Hepatocyte (in vitro differentiated cells): ENCODE data around the gene ZNF598. TPM values are rescaled to one million over a fixed set of nuclear protein-coding genes. Genes with fewer than 3 reads are reported as not detected.

Experiments
- DNase-seq: peaks from one replicate; pipeline ENCODE4 v3.0.0-alpha.2; 2016; ENCODE audit warnings: low spot score
- H2AFZ ChIP-seq: fragments of 200-600 bp; sonication (generic); 2 replicates; pipeline ENCODE4 v1.6.0; 2016; ENCODE audit warnings: antibody characterized with exemption, mild to moderate bottlenecking
- H3K27ac ChIP-seq: fragments of 200-600 bp; sonication (generic); 2 replicates; pipeline ENCODE4 v1.5.1; 2016; ENCODE audit warnings: mild to moderate bottlenecking
- H3K27me3 ChIP-seq: fragments of 200-600 bp; sonication (generic); 2 replicates; pipeline ENCODE4 v1.6.1; 2016
- H3K36me3 ChIP-seq: fragments of 200-600 bp; sonication (generic); replicated peaks from 2 replicates; pipeline ENCODE4 v1.5.1; 2016; ENCODE audit warnings: low read depth; ENCODE audit not compliant: insufficient read depth
- H3K4me1 ChIP-seq: fragments of 200-600 bp; sonication (generic); 2 replicates; pipeline ENCODE4 v1.5.1; 2016; ENCODE audit warnings: mild to moderate bottlenecking, moderate library complexity; ENCODE audit not compliant: insufficient read depth
- H3K4me2 ChIP-seq: fragments of 200-600 bp; sonication (generic); 2 replicates; pipeline ENCODE4 v1.6.0; 2016
- H3K4me3 ChIP-seq: fragments of 200-600 bp; sonication (generic); 2 replicates; pipeline ENCODE4 v1.5.1; 2016; ENCODE audit warnings: mild to moderate bottlenecking
- H3K79me2 ChIP-seq: fragments of 200-600 bp; sonication (generic); 2 replicates; pipeline ENCODE4 v1.6.0; 2017; ENCODE audit warnings: mild to moderate bottlenecking
- H3K9me2 ChIP-seq: fragments of 200-600 bp; sonication (generic); replicated peaks from 2 replicates; pipeline ENCODE4 v1.6.0; 2017; ENCODE audit warnings: mild to moderate bottlenecking; ENCODE audit not compliant: insufficient read depth
- H3K9me3 ChIP-seq: fragments of 200-600 bp; sonication (generic); 2 replicates; pipeline ENCODE4 v1.5.1; 2016; ENCODE audit warnings: low read depth, mild to moderate bottlenecking
- H4K20me1 ChIP-seq: fragments of 200-600 bp; sonication (generic); 2 replicates; pipeline ENCODE4 v1.6.0; 2016; ENCODE audit warnings: mild to moderate bottlenecking; ENCODE audit not compliant: insufficient read depth, poor library complexity, severe bottlenecking
- CTCF ChIP-seq: fragments of 200-600 bp; sonication (generic); IDR thresholded peaks from 2 replicates; pipeline ENCODE4 v1.5.1; 2016; ENCODE audit warnings: antibody characterized with exemption, mild to moderate bottlenecking; ENCODE audit not compliant: poor library complexity
- EZH2 ChIP-seq: fragments of 200-600 bp; sonication (generic); IDR thresholded peaks from 2 replicates; pipeline ENCODE4 v1.6.1; 2016; ENCODE audit warnings: antibody characterized with exemption, mild to moderate bottlenecking, borderline replicate concordance
- EZH2phosphoT487 ChIP-seq: fragments of 200-600 bp; sonication (generic); IDR thresholded peaks from one replicate; pipeline ENCODE4 v1.6.1; 2018; ENCODE audit warnings: antibody characterized with exemption, mild to moderate bottlenecking, low read depth, moderate library complexity; ENCODE audit not compliant: unreplicated experiment, severe bottlenecking
- WGBS: methylation state at CpG from one replicate; pipeline ENCODE4 v1.1.6; 2016; ENCODE audit warnings: low lambda C conversion rate; ENCODE audit errors: missing lambda C conversion rate; 5-methylcytosine and 5-hydroxymethylcytosine counted together
- polyA plus RNA-seq: library from polyadenylated mRNA; unstranded; fragments of >200 nt; fragmentation: Nextera tagmentation; extraction: Ambion mirVana; gene quantifications from 2 replicates; pipeline ENCODE4 v1.2.1, GENCODE V29; 2016
- total RNA-seq: library from RNA; depleted of rRNA; stranded (reverse); fragments of >200 nt; gene quantifications from 2 replicates; pipeline ENCODE4 v1.2.3, GENCODE V29; 2014

ZNF598 gene
- total and polyA plus RNA-seq, 2 experiments from 2014 or later: 22.8 to 29.5 TPM

GRCh38 chr16:1982013-1982433 lies 27.6 kb downstream of the ZNF598 start:
- H2AFZ ChIP-seq: no peak overlapping the region
- peaks cover 3% of the 10 kb centered on the region for H4K20me1 ChIP-seq
- H3K27me3 ChIP-seq: peaks cover 39% of the 10 kb centered on the region
- peaks cover 29% of the 10 kb centered on the region for H3K4me1 ChIP-seq
- H3K36me3 ChIP-seq: no peaks in the 10 kb centered on the region
- TF ChIP-seq CTCF (no peak), EZH2phosphoT487 (no peak), EZH2 (no peak)
- H3K4me3 ChIP-seq: no peak overlapping the region
- WGBS: 75% methylated on average over 5 of the region's 5 CpGs
- H3K79me2 ChIP-seq: peaks cover 22% of the 10 kb centered on the region
- no peak for DNase-seq
- H3K9me2 ChIP-seq: no peaks in the 10 kb centered on the region
- H3K9me3 ChIP-seq: no peaks in the 10 kb centered on the region
- H3K4me2 ChIP-seq: no peak overlapping the region
- H3K27ac ChIP-seq: no peak overlapping the region

- TF ChIP-seq CTCF (no peak), EZH2phosphoT487 (no peak), EZH2 (no peak)
- H3K9me3 ChIP-seq: no peaks in the 10 kb centered on the region
- no peaks in the 10 kb centered on the region for H3K9me2 ChIP-seq
- no peaks in the 10 kb centered on the region for H3K36me3 ChIP-seq
- H3K79me2 ChIP-seq: peaks cover 18% of the 10 kb centered on the region
- H3K4me3 ChIP-seq: no peak within 1 kb of the TSS
- peaks cover 39% of the 10 kb centered on the region for H3K27me3 ChIP-seq
- peak within 1 kb of the TSS; percentile 75 for H3K4me2 ChIP-seq
- WGBS: 69% methylated on average over 6 of the region's 6 CpGs
- H2AFZ ChIP-seq: no peak within 1 kb of the TSS
- no peak within 1 kb of the TSS for H3K27ac ChIP-seq
- no peak for DNase-seq
- H3K4me1 ChIP-seq: peaks cover 29% of the 10 kb centered on the region
- H4K20me1 ChIP-seq: peaks cover 3% of the 10 kb centered on the region
Measured at GRCh38 chr16:1981398-1981836, 28.2 kb downstream of the ZNF598 start, which contains the start of gene NOXO1. Gene NOXO1, minus strand, starts transcription at chr16:1981469. Its CDS starts 290 bp downstream, at chr16:1981179.

- H3K9me3 ChIP-seq: no peaks in the 10 kb centered on the region
- H3K79me2 ChIP-seq: peaks cover 13% of the 10 kb centered on the region
- peak overlapping the region; percentile 75 for H3K4me2 ChIP-seq
- no peak overlapping the region for H3K4me3 ChIP-seq
- H3K4me1 ChIP-seq: peaks cover 29% of the 10 kb centered on the region
- no peaks in the 10 kb centered on the region for H4K20me1 ChIP-seq
- no peaks in the 10 kb centered on the region for H3K9me2 ChIP-seq
- TF ChIP-seq CTCF (no peak), EZH2phosphoT487 (no peak), EZH2 (no peak)
- H3K36me3 ChIP-seq: no peaks in the 10 kb centered on the region
- WGBS: 66% methylated on average over 16 of the region's 16 CpGs
- no peak for DNase-seq
- peaks cover 39% of the 10 kb centered on the region for H3K27me3 ChIP-seq
- H2AFZ ChIP-seq: no peak overlapping the region
- no peak overlapping the region for H3K27ac ChIP-seq
Measured at GRCh38 chr16:1980770-1981087, 28.9 kb downstream of the ZNF598 start.
